Ectodermal cell (in vitro differentiated cells): ENCODE measurements around the gene PDE6B.

ENCODE experiments used
- H3K27ac ChIP-seq: 2 replicates; pipeline ENCODE4 v1.7.0; 2013; ENCODE audit warnings: mild to moderate bottlenecking, low read depth, low read length; ENCODE audit not compliant: insufficient read depth, poor library complexity, severe bottlenecking
- H3K27me3 ChIP-seq: 2 replicates; pipeline ENCODE4 v1.7.0; 2013; ENCODE audit warnings: mild to moderate bottlenecking, low read length; ENCODE audit not compliant: insufficient read depth, control insufficient read depth, poor library complexity, severe bottlenecking
- H3K36me3 ChIP-seq: one replicate; pipeline ENCODE4 v1.7.0; 2013; ENCODE audit warnings: low read length; ENCODE audit not compliant: control insufficient read depth, insufficient read depth
- H3K4me1 ChIP-seq: one replicate; pipeline ENCODE4 v1.7.0; 2013; ENCODE audit warnings: low read length; ENCODE audit not compliant: control insufficient read depth, insufficient read depth
- H3K4me3 ChIP-seq: 2 replicates; pipeline ENCODE4 v1.7.0; 2013; ENCODE audit warnings: low read depth, low read length, control low read depth; ENCODE audit not compliant: insufficient read depth
- H3K9me3 ChIP-seq: 2 replicates; pipeline ENCODE4 v1.7.0; 2013; ENCODE audit warnings: mild to moderate bottlenecking, low read length, moderate library complexity; ENCODE audit not compliant: control insufficient read depth
- WGBS, 2 experiments: methylation state at CpG; one replicate each; pipeline ENCODE4 v1.1.7; 2013; ENCODE audit warnings: missing lambda C conversion rate in 2 of 2; 5-methylcytosine and 5-hydroxymethylcytosine counted together

Gene PDE6B

DNA sequence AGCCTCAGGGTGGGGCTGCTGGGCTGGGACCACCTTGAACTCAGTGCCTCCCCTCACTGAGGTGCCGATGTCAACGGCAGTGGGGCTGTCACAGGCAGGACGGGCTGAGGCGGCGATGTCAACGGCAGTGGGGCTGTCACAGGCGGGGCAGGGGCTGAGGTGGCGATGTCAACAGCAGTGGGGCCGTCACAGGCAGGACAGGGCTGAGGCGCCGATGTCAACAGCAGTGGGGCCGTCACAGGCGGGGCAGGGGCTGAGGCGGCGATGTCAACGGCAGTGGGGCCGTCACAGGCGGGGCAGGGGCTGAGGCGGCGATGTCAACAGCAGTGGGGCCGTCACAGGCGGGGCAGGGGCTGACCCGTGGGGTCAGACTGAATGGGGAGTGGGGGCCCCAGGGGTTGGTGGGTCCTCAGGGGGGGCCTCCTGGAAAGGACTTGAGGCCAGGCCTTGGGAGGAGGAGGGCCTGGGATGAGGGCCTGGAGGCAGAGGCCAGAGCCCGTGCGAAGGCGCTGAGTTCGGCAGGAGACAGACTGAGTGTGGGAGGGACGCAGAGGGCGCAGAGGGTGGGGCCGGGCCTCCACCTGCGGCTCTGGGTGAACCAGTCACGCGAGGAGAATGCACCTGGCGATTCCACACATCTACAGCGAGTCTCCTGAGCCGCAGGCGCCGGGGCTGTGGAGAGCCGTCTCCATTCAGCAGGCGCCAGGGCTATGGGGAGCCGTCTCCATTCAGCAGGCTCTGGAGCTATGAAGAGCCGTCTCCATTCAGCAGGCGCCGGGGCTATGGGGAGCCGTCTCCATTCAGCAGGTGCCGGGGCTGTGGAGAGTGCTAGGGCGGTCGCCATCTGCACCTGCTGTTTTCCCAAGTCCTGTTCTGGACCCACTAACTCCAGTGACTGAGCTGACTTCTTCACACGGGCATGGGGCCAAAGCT is 25.8 kb downstream of the PDE6B start:
- peaks cover 18% of the 10 kb centered on the region for H3K4me1 ChIP-seq
- H3K36me3 ChIP-seq, result no peaks in the 10 kb centered on the region
- no peaks in the 10 kb centered on the region for H3K9me3 ChIP-seq
- H3K27me3 ChIP-seq, result no peaks in the 10 kb centered on the region
- H3K4me3 ChIP-seq, result no peak overlapping the region
- 79 to 81% methylated on average over 47 to 49 of the region's 49 CpGs for WGBS, 2 experiments
- H3K27ac ChIP-seq, result no peak overlapping the region

DNA sequence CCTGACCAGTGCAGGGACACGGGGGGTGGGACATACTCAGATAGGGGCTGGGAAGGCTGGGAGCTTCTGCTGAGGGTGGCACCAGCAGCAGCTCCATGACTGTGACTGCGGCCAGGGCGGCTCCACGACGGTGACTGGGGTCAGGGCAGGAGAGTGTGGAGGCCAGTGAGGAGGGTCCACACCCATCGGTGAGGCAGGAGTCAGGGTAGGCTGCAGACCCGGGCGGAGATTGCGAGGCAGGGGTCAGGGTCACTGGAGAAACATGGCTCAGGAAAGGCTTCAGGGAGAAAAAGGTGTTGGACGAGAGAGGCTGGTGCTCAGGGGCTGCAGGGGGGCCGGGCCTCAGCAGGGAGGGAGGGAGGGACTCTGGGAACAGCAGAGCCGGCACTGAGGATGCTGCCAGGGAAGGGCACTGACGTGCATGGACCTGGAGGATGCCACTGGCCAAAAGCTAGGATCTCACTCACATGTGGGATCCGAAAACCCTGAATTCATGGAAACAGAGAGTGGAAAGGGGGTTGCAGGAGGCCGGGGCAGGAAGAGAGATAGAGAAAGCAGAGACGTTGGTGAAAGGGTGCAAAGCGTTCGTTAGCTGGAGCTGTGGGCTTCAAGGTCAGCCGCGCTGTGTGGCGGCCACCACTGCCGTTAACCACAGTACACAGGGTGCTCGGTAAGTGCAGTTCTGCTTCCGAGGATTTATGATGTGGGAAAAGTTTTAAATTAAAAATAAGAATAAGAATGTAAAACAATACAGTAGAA is 26.7 kb downstream of the PDE6B start:
- no peak overlapping the region for H3K27ac ChIP-seq
- no peaks in the 10 kb centered on the region for H3K27me3 ChIP-seq
- WGBS, 2 experiments, result 88% methylated on average over 23 to 24 of the region's 24 CpGs
- H3K4me1 ChIP-seq, result peaks cover 18% of the 10 kb centered on the region
- no peaks in the 10 kb centered on the region for H3K9me3 ChIP-seq
- H3K36me3 ChIP-seq, result no peaks in the 10 kb centered on the region
- no peak overlapping the region for H3K4me3 ChIP-seq

DNA sequence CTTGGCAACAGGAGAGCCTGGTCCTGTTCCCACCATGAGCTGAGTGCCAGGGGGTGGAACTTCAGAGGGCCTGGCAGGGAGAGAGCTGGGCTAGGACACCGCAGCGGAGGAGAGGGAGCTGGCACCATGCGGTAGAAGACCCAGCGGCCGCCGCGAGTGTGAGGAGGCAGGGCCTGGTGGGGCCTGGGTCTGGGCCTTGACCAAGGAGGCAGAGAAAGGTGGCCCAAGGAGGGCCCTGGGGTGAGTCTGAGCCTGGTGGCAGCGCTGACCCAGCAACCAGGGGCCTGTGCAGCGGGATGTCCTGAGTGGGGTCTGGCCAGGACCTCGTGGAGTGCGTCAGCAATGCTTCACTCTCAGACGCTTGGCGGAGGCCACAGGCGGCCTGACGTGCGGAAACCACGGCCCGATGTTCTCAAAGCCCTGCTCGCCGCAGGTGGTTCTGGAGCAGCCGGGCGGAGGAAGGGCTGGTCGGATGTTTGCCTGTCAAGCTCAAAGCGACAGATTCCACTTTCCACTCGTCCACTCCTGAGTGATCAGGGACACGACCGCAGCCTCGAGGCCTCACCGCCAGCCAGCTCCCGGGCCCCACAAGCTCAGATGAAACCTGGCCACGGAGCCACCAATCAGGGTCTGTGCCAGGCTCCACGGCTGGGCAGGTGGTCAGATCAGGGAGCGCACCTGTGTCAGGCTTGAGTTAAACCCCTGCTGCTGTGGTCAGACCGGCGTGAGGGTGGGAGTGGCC is 27.9 kb downstream of the PDE6B start:
- Histone ChIP-seq H3K4me3 (no peak overlapping the region), H3K9me3 (no peaks in the 10 kb centered on the region), H3K27ac (no peak overlapping the region), H3K27me3 (no peaks in the 10 kb centered on the region), H3K36me3 (no peaks in the 10 kb centered on the region), H3K4me1 (peaks cover 15% of the 10 kb centered on the region)
- 94 to 95% methylated on average over 35 of the region's 35 CpGs for WGBS, 2 experiments

DNA sequence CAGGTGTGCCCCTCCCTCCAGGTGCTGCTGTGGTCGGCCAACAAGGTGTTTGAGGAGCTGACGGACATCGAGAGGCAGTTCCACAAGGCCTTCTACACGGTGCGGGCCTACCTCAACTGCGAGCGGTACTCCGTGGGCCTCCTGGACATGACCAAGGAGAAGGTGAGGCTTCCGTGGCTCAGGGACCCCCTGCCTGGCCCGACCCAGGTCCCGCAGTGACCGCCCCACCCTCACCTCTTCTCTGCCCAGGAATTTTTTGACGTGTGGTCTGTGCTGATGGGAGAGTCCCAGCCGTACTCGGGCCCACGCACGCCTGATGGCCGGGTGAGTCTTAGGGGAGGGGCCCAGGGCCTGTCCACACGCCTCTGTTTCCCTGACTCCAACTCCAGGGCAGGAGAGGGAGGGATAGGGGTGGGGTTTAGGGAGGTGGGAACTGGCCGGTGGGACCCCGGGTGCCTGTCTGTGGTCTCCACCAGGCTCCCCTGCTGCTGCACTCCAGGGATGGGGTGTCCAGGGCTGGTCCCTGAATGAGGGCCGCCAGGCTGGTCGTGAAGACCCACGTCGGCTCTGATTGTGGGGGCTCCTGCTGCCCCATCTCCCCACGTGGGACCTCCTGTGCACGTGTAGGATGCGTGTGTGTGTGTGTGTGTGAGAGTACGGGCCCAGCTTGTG is 28.6 kb downstream of the PDE6B start:
- Histone ChIP-seq H3K36me3 (no peaks in the 10 kb centered on the region), H3K4me1 (peaks cover 8% of the 10 kb centered on the region), H3K27ac (no peak overlapping the region), H3K4me3 (no peak overlapping the region), H3K27me3 (no peaks in the 10 kb centered on the region), H3K9me3 (no peaks in the 10 kb centered on the region)
- WGBS, 2 experiments, result 94% methylated on average over 29 of the region's 29 CpGs

DNA sequence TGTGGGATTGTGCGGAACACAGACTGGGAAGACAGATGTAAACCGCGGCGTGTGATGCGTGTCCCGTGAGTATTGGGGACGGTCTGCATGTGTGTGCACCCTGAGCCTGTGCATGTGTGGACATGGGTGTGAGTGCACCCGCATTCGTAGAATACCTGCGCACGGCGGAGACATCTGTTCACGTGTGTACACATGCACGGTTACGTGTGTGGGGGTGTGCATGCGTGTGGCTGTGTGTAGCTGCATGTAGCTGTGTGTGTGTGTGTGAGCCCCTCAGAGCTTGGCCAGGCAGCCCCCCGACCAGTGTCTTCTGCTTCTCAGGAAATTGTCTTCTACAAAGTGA is 29.1 kb downstream of the PDE6B start:
- Histone ChIP-seq H3K4me1 (peaks cover 3% of the 10 kb centered on the region), H3K27ac (no peak overlapping the region), H3K36me3 (no peaks in the 10 kb centered on the region), H3K27me3 (no peaks in the 10 kb centered on the region), H3K9me3 (no peaks in the 10 kb centered on the region), H3K4me3 (no peak overlapping the region)
- WGBS, 2 experiments, result 92 to 94% methylated on average over 17 of the region's 17 CpGs

DNA sequence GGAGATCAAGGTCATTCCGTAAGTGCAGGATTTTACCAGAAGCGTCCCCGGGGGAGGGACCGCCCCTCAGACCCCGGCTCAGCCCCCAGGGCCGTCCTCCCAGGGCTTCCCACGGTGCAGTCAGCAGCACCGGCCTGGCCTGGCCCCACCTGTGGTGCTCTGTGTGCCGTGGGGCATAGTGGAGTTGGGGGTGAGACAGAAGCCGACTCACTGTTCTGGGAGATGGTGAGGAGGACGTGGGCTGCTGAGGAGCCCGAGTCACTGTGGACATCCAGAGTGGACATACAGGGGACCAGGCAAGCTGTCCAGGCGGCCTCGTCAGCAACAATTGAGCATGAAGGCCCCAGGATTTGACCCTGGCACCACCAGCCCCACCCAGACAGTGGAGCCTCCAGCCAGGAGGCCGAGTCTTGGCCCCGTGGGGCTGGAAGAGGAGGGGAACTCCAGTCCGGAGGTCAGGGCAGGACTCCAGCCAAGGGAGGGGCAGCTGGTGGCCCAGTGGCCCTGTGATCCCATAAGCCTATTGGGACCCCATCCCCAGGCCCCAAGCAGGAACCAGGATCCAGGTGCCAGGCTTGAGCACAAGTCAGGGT is 29.6 kb downstream of the PDE6B start:
- Histone ChIP-seq H3K4me1 (no peaks in the 10 kb centered on the region), H3K27ac (no peak overlapping the region), H3K36me3 (no peaks in the 10 kb centered on the region), H3K27me3 (no peaks in the 10 kb centered on the region), H3K4me3 (no peak overlapping the region), H3K9me3 (no peaks in the 10 kb centered on the region)
- WGBS, 2 experiments, result 81 to 83% methylated on average over 17 of the region's 17 CpGs

DNA sequence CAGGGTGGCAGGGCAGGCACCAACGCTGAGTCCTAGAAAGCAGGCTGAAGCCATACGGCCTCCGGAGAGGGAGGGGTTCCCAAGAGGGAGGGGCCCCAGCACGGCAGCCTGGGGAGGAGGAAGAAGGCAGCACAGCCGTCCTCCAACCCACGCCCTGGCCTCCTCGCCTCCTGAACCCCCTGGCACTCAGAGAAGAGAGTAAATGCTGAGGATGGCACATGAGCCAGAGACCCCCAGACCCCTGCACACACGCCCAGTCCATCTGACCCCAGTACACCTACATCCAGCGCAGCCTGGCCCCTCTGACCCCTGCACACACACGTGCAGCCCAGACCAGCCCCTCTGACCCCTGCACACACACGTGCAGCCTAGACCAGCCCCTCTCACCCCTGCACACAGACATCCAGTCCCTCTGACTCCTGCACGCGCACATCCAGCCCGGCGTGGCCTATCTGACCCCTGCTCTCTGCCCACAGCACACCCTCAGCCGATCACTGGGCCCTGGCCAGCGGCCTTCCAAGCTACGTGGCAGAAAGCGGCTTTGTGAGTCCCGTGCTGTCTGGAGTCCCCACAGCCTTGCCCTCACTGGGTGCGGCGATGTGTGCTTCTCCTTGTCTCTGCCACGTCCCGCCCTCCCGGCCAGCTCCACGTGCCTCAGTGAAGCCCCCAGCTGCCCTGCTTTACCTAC is 30.2 kb downstream of the PDE6B start:
- WGBS, 2 experiments, result 89 to 92% methylated on average over 26 of the region's 26 CpGs
- Histone ChIP-seq H3K27ac (no peak overlapping the region), H3K9me3 (no peaks in the 10 kb centered on the region), H3K4me3 (no peak overlapping the region), H3K4me1 (no peaks in the 10 kb centered on the region), H3K27me3 (no peaks in the 10 kb centered on the region), H3K36me3 (no peaks in the 10 kb centered on the region)

DNA sequence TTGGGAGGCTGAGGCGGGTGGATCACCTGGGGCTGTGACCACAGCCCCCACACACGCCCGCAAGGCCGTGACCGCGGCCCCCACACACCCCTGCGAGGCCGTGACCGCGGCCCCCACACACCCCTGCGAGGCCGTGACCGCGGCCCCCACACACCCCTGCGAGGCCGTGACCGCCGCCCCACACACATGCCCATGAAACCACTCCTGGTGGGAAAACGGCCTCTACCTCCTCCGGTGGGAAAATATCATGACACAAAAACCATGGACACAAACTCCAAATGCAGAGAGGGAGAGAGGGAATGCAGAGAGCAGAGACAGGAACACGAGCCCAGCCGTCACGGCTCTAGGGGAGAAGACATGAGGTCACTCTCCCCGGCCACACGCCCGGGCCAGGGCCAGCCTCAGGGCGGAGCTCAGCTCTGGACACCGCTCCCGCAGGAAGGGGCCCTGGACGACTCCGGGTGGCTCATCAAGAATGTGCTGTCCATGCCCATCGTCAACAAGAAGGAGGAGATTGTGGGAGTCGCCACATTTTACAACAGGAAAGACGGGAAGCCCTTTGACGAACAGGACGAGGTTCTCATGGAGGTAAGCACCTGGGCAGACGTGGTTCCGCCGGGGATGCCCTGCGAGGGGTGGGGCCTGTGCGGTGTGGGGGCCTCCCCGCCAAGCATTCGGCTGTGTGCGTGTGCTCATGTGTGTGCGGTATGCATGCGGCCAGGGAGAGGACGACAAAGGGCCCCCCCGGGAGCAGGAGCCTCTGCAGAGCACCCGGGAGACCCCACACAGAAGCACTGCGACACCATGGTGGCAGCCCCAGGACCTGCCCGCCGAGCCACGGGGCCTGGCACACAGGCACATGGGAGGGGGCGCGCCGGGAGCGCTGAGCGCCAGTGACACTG is 31.3 kb downstream of the PDE6B start:
- WGBS, 2 experiments, result 93 to 94% methylated on average over 58 of the region's 58 CpGs
- H3K27me3 ChIP-seq, result no peaks in the 10 kb centered on the region
- H3K9me3 ChIP-seq, result no peaks in the 10 kb centered on the region
- no peak overlapping the region for H3K27ac ChIP-seq
- H3K4me3 ChIP-seq, result no peak overlapping the region
- H3K36me3 ChIP-seq, result no peaks in the 10 kb centered on the region
- H3K4me1 ChIP-seq, result no peaks in the 10 kb centered on the region
